PC-3 (cell line): ENCODE data around the gene ATRAID.

Experiments used
- EZH2 ChIP-seq: fragments of 300-600 bp; sonication (generic); IDR thresholded peaks from one replicate; pipeline ENCODE4 v1.6.1; 2017; ENCODE audit warnings: antibody characterized with exemption, mild to moderate bottlenecking, low read length; ENCODE audit not compliant: unreplicated experiment
- EZH2phosphoT487 ChIP-seq: fragments of 300-600 bp; sonication (generic); IDR thresholded peaks from 2 replicates; pipeline ENCODE4 v1.6.1; 2018; ENCODE audit warnings: mild to moderate bottlenecking, antibody characterized with exemption, low read length, borderline replicate concordance
- TF ChIP-seq, protein P1 (sequence below): fragments of 300-600 bp; sonication (generic); conservative IDR thresholded peaks from 2 replicates; pipeline ENCODE4 v1.5.1; 2017; ENCODE audit warnings: antibody characterized with exemption, low read depth, mild to moderate bottlenecking, low read length

DNA sequence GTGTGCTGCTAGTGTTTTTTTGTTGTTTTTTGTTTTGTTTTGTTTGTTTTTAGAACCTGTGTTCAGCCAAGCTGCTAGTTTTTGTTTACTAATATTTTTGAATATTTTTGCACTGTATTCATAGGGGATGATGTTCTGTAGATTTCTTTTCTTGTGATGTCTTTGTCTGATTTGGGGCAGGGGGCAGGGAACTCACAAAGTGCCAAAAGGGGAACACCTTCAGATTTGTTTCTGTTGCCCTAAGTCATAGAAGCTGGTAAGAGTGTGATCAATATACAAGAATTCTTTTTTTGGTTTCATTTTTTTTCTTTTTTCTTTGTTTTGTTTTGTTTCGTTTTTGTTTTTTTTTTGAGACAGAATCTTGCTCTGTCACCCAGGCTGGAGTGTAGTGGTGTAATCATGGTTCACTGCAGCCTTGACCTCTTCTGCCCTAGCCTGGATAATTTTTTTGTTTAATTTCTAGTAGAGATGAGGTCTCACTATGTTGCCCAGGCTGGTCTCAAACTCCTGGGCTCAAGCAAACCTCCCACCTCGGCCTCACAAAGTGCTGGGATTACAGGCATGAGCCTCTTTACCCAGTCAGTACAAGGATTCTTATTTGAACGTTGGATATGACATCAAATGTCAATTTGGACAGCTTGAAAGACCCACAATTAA, 32.4 kb upstream of the ATRAID start:
- TF ChIP-seq, protein P1, sequence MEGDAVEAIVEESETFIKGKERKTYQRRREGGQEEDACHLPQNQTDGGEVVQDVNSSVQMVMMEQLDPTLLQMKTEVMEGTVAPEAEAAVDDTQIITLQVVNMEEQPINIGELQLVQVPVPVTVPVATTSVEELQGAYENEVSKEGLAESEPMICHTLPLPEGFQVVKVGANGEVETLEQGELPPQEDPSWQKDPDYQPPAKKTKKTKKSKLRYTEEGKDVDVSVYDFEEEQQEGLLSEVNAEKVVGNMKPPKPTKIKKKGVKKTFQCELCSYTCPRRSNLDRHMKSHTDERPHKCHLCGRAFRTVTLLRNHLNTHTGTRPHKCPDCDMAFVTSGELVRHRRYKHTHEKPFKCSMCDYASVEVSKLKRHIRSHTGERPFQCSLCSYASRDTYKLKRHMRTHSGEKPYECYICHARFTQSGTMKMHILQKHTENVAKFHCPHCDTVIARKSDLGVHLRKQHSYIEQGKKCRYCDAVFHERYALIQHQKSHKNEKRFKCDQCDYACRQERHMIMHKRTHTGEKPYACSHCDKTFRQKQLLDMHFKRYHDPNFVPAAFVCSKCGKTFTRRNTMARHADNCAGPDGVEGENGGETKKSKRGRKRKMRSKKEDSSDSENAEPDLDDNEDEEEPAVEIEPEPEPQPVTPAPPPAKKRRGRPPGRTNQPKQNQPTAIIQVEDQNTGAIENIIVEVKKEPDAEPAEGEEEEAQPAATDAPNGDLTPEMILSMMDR = no peak
- TF ChIP-seq EZH2phosphoT487 (no peak), EZH2 (no peak)
